ENCODE results near the gene RHBDL1.

RHBDL1 gene

DNA sequence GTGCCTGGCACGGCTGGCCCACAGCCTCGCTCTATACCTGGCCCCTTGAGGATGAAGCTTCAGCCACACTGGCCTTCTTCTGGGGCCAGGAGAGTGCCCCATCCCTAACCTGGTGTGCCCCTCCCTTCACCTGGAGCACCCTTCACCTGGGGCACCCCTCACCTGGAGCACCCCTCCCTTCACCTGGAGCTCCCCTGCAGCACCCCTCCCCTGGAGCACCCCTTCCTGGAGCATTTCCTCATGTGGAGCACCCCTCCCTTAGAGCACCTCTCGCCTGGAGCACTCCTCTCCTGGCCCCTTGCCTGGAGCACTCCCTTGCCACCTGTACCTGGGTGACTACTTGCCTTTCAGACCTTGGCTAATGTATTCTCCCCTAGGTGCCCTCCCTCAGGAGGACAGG is 32.5 kb downstream of the RHBDL1 start:
- DNase-seq, result no peak

DNA sequence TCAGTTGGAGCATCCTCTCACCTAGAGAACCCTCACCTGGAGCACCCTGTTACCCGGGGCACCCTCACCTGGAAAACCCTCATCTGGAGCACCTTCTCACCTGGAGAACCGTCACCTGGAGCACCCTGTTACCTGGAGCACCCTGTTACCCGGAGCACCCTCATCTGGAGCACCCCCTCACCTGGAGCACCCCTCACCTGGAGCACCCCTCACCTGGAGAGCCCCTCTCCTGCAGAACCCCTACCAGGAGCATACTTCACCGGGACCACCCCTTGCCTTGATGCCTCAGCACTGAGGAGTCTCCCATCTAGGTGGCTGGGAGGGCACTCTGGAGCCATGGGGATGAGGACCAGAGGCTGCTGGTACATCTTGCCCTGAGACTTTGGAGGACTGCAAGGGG is 33.5 kb downstream of the RHBDL1 start:
- no peak for DNase-seq

DNA sequence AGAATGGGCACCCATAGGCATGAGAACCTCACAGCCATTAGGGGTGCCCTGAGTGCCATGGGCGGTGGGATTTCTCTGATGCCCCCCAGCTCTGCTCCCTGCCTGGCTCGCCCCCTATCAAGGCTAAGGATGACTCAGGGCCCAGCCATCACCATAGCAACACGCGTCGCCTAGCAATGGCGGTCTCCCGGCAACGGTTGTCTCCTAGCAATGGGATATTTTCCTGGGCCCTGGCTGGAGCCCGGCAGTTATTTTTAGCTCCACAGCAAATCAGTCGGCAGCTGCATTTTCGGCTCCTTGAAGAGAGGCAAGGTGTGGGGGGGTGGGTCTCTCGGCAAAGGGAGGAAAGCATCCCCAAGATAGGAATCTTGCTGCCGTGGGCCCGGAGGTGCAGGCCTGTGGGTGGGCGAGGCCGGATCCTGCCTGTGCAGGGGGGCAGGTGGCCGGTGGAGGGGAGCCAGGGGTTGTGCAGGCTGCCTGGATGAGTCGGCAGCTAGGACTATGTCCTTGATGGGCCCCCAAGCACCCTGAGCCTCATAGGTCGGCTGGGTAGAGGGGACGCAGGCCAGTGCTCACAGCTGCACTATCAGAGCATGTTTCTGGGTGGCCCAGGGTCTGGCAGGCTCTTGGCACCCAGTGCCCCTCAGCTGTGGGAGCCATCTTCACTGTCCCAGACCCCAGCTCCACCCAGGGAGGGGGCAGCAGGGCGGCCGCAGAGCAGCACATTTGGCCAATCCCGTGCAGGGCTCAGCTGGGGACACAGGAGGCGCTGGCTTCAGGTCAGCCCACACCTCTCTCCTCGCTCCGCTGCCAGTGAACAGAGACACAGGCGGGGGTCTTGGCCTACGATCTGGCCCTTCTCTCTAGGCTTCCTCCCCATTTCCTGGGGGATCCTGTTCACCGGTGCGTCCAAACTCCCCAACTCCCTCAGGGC is 34.4 kb downstream of the RHBDL1 start:
- no peak for DNase-seq

DNA sequence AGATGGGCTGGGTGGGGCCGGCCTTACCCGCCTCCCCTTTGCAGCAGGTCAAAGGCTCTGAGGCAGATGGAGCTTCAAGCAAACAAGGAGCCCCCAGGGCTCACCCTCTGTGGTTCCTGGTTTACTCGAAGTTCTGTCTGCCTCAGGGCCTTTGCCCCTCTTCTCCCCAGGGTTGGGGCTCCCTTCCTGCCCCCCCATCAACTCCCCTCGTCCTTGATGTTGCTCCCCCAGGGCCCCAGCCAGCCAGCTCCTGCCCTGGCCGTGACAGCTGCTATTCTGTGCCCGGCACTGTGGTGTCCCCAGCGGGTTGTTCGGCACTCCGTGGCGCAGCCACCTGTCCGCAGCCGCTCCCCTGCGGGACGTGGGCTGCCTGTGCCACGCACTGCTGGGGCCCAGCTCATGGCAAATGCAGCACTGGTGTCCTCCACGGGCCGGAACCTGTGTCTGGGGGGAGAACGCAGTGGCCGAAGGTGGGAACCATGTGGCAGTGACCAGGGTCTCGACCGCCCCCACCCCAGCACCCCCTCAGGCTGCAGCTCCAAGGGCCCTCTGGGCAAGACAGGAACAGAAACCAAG is 35.1 kb downstream of the RHBDL1 start:
- DNase-seq, result no peak

DNA sequence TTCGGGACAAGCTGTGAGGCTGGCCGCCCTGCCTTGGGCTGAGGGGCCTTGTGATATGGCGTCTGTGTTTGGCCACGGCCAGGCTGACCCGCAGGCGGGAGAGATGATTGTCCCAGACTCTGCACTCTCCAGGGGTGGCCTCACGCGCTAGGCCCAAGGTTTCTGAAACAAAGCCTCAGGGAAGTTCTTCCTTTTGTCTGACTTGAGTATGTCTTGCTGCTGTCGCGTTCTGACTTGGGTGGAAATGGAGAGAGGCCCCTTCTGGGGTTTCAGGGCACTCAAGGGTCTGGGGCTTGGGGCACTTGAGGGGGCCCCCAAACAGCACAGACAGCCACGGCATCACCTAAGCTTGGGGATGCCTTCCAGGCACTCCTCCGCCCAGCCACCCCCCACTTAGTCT is 35.6 kb downstream of the RHBDL1 start:
- no peak for DNase-seq

DNA sequence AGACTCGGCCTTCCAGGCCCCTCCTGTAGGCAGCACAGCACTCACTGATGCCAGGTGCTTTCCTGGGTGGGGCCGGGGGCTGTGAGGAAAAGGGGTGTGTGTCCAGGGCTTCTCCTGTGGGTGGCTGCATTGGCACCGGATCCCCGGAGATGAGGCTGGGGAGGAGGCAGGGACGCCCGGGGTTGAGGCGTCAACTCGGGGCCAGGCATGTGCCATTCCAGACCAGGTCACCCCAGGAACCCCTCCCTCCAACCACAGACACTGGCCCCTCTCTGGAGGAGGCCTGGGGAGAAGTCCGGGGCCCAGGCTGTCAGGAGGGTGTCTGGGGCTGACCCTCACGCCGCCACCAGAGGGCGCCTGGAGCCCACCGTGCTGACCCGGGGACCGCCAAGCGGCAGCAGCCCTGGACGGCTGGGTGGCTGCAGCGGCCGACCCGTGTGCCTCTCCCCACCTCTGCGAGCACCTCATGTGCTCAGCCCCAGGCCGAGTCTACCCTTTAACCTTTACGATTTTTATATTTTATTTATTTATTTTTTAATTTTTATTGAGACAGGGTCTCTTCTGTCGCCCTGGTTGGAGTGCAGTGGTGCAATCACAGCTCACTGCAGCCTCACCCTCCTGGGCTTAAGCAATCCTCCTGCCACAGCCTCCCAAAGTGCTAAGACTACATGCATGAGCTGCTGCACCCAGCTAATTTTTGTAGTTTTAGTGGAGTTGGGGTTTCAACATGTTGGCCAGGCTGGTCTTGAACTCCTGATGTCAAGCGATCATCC is 36.3 kb downstream of the RHBDL1 start:
- peak; percentile 71 for DNase-seq

DNA sequence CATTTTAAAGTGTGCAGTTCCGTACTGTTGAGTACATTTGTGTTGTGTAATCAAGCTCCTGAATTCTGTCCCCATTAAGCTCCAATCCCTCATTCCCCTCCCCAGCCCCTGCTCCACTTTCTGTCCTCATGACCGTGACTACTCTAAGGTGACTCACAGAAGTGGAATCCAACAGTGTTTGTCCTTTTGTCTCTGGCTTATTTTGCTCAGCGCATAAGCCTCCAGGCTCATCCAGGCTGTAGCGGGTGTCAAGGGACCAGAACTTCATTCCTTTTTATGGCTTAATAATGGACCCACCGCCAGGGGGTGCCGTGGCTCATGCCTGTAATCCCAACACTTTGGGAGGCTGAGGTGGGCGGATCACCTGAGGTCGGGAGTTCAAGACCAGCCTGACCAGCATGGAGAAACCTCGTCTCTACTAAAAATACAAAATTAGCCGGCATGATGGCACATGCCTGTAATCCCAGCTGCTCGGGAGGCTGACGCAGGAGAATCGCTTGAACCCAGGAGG is 37.3 kb downstream of the RHBDL1 start:
- DNase-seq, result peak; percentile 43

DNA sequence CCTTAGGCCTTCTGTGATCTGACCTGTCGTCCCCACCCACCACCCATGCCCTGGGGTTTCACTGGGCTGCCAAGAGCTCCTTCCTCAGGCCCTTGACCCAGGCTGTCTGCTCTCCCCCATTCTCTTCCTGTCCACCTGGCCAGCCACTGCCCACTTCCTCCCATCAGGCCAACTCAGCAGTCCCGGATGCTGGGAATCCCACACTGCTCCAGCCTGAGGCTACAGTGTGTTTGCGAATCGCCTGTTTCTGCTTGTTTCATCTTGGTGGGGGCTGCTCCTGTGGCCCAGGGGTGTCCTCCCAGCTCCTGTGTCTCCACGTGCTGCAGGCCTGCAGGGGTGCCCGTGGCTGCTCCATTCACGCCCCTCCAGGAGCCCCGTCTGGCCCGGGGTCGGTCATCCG is 38.6 kb downstream of the RHBDL1 start:
- no peak for DNase-seq

DNA sequence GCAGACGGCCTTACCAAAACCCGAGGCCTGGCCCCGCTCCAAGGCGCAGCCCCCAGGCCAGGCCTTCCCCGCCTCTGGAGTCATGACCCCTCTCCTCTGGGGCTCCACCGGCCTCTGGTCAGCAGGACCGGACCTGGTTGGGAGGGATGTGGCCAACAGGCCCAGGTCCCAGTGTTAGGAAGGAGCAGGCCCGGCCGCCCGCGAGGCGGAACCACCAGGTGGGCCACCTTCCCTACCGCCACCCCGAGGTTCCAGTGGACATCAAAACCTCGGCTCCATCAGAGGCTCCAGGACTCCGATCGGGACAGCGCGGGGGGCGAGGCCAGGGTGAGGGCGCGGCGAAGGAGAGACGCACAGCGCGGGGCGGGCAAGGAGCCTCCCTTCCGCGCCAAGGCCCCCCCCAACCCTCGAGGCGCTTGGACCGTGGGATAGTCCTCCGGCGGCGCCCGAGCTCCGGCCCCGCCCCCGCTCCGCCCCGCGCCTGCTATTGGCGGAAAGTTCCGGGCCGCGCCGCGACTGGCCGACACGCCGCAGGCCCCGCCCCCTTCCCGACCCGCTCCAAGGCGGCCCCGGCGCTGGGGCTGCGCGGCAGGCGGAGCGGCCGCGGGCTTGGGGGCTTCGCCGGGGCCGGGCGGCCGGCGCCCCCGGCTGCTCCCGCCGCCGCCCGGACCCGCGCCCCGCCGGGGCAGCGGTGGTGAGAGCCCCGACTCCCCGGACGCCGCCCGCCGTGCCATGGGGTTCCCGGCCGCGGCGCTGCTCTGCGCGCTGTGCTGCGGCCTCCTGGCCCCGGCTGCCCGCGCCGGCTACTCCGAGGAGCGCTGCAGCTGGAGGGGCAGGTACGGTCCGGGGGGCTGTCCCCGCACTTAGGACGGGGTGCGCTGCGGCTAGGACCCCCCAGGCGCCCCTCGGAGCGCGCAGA is 39.3 kb downstream of the RHBDL1 start, which contains the start of gene METRN:
Gene METRN (plus strand): TSS at position 561 of the 919 bp plus-strand sequence. CDS start 172 bp downstream, at position 733.
- peak; percentile 86 for DNase-seq

DNA sequence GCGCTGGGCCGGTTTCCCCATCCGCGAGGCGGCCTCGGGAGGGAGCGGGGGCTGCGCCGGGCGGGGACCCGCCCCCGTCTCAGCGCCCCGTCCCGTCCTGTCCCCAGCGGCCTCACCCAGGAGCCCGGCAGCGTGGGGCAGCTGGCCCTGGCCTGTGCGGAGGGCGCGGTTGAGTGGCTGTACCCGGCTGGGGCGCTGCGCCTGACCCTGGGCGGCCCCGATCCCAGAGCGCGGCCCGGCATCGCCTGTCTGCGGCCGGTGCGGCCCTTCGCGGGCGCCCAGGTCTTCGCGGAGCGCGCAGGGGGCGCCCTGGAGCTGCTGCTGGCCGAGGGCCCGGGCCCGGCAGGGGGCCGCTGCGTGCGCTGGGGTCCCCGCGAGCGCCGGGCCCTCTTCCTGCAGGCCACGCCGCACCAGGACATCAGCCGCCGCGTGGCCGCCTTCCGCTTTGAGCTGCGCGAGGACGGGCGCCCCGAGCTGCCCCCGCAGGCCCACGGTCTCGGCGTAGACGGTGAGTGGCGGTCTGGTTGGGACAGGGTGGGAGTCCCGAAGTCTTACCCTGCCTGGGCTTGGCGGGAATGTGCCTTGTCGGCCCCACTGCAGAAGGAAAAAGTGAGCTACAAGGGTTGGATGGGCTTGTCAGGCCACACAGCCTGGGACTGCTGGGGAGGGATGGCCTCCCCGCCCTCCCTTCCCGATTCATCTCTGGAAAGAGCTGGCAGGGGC is 40.2 kb downstream of the RHBDL1 start:
- DNase-seq, result no peak

DNA sequence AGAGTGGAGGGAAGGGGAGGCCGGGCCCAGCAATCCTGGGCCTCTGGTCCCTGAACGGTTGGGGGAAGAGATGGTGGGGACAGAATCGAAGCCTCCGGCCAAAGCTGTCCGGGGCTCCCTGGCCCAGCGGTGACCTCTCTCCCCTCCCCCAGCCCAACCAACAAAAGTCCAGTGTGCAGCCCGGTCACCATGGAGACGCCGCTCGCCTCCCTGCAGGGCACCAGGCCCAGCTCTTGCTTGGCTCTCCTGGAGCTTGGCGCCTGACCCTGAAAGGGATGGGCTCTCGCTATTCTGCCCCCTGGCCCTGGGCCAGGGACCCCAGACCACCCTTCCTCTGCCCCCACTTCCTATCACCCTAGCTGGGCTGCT is 40.7 kb downstream of the RHBDL1 start:
- DNase-seq, result no peak

DNA sequence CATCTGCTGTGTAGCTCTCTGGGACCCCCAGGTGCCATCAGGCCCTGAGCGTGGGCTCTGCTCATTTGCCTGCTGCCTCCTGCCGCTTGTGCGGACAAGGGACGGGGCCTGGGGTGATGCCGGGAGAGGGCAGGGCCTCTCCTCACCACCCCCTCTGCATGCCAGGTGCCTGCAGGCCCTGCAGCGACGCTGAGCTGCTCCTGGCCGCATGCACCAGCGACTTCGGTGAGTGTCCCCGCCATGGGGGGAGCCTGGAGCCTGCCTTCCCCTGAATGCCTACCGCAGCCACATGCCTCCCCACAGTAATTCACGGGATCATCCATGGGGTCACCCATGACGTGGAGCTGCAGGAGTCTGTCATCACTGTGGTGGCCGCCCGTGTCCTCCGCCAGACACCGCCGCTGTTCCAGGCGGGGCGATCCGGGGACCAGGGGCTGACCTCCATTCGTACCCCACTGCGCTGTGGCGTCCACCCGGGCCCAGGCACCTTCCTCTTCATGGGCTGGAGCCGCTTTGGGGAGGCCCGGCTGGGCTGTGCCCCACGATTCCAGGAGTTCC is 41.4 kb downstream of the RHBDL1 start:
- DNase-seq, result no peak

DNA sequence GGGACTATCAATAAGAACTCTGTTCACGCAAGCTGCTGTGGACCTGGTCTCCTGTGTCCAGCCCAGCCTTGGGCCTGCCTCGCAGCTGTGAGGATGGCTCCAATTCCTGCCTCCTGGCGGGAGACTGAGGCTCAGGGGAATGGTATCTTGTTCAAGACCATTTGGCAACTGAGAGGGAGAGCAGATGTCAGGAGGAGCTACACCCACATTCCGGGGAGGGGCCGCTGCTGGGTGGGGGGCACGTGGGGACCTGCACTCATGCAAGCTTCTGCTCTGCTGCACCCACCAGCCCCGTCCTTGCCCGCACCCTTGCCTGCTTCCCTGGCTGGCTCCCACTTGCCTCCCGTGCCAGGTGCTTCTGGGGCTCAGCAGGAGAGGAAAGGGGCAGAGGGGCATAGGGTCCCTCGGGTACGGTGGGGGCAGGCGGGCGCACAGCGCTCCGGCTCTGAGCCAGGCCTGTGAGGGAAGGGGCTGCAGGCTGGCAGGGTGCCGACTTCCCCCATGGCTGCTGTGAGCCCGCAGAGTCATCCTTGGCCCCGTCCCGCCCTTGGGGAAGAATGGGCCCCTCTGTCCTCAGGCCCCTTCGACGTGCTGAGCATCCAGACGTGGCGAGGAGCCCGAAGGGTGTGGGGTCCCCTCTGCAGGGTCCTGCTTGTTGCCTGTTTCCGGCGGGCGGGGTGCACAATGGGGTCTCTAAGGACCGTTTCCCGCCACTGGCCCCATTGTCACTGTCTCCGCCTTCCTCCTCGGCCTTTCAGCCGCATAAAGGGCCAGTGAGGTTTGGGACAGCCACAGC is 42.2 kb downstream of the RHBDL1 start:
- DNase-seq, result no peak

DNA sequence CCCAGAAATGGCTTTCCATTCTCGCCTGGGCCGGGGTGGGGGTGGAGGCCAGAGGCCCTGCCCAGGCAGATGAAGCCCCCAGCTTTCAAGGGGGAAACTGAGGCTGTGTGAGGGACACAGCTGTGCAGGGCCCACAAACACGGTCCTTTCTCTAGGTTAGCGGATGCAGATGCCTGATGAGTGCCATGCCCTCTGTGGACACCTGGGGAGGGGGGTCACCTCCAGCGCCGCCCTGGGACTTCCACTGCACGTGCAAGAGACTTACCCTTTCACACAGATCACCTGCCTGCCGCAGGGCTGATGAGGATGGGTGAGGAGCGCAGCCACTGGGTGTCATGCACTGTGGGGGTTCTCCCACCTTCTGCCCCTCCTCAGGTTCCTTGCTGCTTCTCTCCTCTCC is 42.9 kb downstream of the RHBDL1 start:
- DNase-seq, result no peak

DNA sequence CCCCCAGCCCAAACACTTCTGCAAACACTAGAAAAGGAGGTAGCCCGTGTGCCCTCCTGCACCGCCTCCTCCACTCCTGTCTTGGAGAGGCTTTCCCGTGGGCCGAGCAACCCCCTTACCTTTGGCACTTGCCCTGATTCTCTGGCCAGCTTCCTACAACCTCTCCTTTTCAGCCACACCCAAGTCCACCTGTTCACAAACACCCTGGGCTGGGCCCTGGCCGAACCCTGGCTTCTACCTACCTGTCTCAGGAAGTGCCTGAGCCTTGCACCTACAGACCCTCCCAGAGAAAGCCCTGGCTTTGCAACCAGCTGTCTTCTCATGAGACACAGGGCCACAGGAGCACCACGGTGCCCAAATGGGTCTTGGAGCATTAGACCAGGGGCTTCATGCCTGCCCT is 43.5 kb downstream of the RHBDL1 start:
- DNase-seq, result no peak

DNA sequence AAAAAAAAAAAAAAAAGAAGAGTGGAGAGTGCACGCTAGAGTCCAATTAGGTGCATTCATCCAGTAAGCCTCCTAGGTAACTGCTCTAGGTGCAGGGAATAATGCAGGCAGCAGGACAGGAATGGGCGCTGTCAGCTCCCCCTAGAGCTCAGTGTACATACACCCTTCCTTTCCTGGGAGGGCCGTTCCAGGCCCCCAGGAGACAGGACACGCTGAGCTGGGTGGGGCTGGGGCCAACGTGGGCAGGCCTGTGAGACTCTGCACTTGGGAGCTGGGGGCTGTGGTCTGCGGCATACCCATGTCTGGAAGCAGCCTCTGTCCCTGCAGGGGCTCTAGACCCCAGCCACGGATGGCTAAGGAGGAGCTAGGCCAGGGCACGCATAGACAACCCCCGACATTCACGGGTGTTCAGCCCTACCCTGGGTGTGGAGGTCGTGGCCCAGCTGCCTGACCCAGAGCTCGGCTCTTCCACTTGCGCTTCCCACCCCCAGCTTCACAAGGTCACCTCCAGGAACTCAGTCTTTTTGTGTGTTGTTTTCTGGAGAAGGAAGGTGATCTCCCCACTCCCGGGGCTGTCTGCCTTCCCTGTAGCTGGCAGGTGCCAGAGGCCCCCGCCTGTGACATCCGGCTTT is 44.5 kb downstream of the RHBDL1 start:
- DNase-seq, result no peak

DNA sequence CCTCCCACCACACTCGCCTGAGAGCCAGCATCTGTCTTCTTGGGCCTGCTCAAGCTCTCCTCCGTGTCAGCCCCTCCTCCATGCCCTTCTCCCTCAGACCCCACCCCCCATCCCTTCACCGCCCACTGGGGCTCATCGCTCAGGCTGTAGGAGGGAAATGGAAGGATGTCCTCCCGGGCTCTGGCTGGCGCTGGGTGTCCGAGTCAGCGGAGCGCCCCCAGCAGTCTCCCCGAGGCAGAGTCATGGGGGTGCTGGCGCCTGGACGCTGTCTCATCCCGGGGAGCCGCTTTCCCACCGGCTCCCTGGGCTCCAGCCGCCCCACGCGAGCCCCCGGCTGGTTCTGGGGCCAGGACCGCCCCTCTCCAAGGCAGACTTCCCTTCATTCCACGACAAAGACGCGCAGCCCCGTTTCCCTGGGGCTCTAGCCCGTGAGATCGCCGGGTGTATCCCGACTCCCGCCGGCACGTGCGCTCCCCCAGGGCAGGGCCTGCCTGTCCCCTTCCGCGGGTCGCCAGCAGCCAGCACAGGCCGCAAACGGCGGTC is 45.0 kb downstream of the RHBDL1 start:
- DNase-seq, result no peak

DNA sequence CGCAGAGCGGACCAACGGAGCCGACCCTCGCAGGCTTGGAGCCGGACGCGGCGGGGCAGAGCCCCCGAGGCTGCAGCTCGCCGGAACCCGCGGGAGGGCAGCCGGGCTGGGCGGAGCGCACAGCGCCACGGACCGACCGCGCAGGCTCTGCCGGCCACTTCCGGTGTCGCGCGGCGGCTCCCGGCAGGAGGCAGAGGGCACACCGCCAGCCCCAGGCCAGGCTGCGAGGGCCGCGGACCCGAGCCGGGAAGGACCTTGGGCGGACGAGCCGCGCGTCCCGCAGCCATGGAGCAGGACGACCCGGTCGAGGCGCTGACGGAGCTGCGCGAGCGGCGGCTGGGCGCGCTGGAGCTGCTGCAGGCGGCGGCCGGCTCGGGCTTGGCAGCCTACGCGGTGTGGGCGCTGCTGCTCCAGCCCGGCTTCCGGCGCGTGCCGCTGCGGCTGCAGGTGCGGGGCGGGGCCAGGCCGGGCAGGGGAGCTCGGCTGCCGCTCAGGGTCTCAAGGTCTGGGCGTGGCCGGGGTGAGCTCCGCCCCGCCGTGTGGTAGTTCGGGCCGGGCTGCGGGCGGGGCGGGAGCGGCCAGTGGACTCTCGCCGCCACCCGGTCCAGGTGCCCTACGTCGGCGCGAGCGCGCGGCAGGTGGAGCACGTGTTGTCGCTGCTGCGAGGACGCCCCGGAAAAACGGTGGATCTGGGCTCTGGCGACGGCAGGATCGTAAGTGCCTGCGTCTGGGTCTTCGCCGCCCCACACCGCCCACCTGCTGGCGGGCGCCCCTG is 45.7 kb downstream of the RHBDL1 start, which contains the start of gene ANTKMT:
Gene ANTKMT (plus strand): TSS at position 157 of the 775 bp plus-strand sequence. CDS start 129 bp downstream, at position 286.
- DNase-seq, result peak; percentile 69
